ENCODE results near the gene B9D2. TPM values are rescaled to one million over a fixed set of nuclear protein-coding genes. Genes with fewer than 3 reads are reported as not detected.

The B9D2 gene
- total RNA-seq, 2 donors from 2014 or later = 4.5 to 6.2 TPM

- H3K27ac Mint-ChIP-seq = no peak overlapping the region
- Histone ChIP-seq H3K36me3 (ENCODE audit: control insufficient read depth, insufficient read depth, low read length) (peaks cover 66% of the 10 kb centered on the region), H3K4me3 (ENCODE audit: low read length) (no peak overlapping the region), H3K27ac (ENCODE audit: low read depth, low read length) (no peak overlapping the region), H3K4me1 (ENCODE audit: control insufficient read depth, insufficient read depth, low read length) (no peaks in the 10 kb centered on the region), H3K9ac (ENCODE audit: extremely low read depth, low read length, poor library complexity, severe bottlenecking) (no peak overlapping the region), H3K27me3 (ENCODE audit: control insufficient read depth, insufficient read depth, low read length, poor library complexity, severe bottlenecking) (no peaks in the 10 kb centered on the region), H3K9me3 (ENCODE audit: control insufficient read depth, low read length) (no peaks in the 10 kb centered on the region)
- H3K27me3 Mint-ChIP-seq (ENCODE audit: insufficient read depth) = no peaks in the 10 kb centered on the region
- no peaks in the 10 kb centered on the region for H3K4me1 Mint-ChIP-seq
- WGBS, 2 experiments (ENCODE audit: insufficient coverage in 1 of 2, insufficient read length in 1 of 2) = 100% methylated on average over 2 of the region's 2 CpGs
- TF ChIP-seq, protein P1, sequence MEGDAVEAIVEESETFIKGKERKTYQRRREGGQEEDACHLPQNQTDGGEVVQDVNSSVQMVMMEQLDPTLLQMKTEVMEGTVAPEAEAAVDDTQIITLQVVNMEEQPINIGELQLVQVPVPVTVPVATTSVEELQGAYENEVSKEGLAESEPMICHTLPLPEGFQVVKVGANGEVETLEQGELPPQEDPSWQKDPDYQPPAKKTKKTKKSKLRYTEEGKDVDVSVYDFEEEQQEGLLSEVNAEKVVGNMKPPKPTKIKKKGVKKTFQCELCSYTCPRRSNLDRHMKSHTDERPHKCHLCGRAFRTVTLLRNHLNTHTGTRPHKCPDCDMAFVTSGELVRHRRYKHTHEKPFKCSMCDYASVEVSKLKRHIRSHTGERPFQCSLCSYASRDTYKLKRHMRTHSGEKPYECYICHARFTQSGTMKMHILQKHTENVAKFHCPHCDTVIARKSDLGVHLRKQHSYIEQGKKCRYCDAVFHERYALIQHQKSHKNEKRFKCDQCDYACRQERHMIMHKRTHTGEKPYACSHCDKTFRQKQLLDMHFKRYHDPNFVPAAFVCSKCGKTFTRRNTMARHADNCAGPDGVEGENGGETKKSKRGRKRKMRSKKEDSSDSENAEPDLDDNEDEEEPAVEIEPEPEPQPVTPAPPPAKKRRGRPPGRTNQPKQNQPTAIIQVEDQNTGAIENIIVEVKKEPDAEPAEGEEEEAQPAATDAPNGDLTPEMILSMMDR (conservative IDR thresholded peaks at IDR 0.05) = no peak
- peaks cover 58% of the 10 kb centered on the region for H3K36me3 Mint-ChIP-seq (ENCODE audit: low read depth)
- no peak for DNase-seq
- H3K4me3 Mint-ChIP-seq = no peak overlapping the region
- H3K9me3 Mint-ChIP-seq = no peaks in the 10 kb centered on the region
Measured at GRCh38 chr19:41344162-41344561, 19.8 kb downstream of the B9D2 start.

DNA sequence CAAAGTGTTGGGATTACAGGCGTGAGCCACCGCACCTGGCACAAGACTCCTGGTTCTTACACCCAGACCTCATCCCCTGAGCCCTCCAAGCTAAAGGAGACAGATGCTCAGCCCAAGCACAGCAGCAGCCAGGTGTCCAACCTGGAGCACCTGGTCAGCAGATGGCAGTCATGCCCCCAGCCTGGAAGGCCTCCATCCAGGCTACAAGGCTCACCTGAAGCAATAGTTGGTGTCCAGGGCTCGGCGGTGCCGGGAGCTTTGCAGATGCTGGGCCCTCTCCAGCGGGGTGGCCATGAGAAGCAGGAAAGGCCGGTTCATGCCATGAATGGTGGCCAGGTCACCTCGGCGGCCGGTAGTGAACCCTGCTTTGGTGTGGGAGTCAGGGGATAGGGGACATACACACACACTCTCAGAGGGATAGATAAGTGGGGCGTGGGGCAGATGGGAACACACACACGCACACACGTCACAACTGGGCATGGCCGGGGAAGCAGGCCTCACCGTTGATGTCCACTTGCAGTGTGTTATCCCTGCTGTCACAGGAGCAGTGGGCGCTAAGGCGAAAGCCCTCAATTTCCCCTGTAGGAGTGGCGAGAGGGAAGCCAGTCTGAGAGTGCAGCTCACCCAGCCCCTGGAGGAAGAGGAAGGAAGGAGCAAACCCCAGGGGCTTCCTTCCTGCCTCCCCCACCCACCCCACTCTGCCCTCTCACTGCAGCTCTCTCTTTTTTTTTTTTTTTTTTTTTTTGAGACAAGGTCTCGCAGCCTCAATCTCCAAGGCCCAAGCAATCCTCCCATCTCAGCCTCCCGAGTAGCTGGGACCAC, 22.1 kb downstream of the B9D2 start:
- no peaks in the 10 kb centered on the region for H3K9me3 ChIP-seq (ENCODE audit: control insufficient read depth, low read length)
- no peaks in the 10 kb centered on the region for H3K27me3 Mint-ChIP-seq (ENCODE audit: insufficient read depth)
- no peak overlapping the region for H3K9ac ChIP-seq (ENCODE audit: extremely low read depth, low read length, poor library complexity, severe bottlenecking)
- H3K27ac ChIP-seq (ENCODE audit: low read depth, low read length) = no peak overlapping the region
- no peaks in the 10 kb centered on the region for H3K4me1 Mint-ChIP-seq
- H3K36me3 Mint-ChIP-seq (ENCODE audit: low read depth) = peaks cover 52% of the 10 kb centered on the region
- H3K27me3 ChIP-seq (ENCODE audit: control insufficient read depth, insufficient read depth, low read length, poor library complexity, severe bottlenecking) = no peaks in the 10 kb centered on the region
- H3K9me3 Mint-ChIP-seq = no peaks in the 10 kb centered on the region
- H3K4me1 ChIP-seq (ENCODE audit: control insufficient read depth, insufficient read depth, low read length) = no peaks in the 10 kb centered on the region
- no peak overlapping the region for H3K4me3 ChIP-seq (ENCODE audit: low read length)
- TF ChIP-seq, protein P1 (conservative IDR thresholded peaks at IDR 0.05) = peak; percentile 60
- H3K36me3 ChIP-seq (ENCODE audit: control insufficient read depth, insufficient read depth, low read length) = peaks cover 55% of the 10 kb centered on the region
- DNase-seq = peak; percentile 72
- 96% methylated on average over 5 to 20 of the region's 20 CpGs for WGBS, 2 experiments (ENCODE audit: insufficient coverage in 1 of 2, insufficient read length in 1 of 2)
- peak overlapping the region; percentile 30 for H3K27ac Mint-ChIP-seq
- H3K4me3 Mint-ChIP-seq = no peak overlapping the region

GRCh38 chr19:41339936-41340335, 24.0 kb downstream of the B9D2 start:
- DNase-seq = no peak
- no peaks in the 10 kb centered on the region for H3K27me3 ChIP-seq (ENCODE audit: control insufficient read depth, insufficient read depth, low read length, poor library complexity, severe bottlenecking)
- 85 to 86% methylated on average over 4 to 5 of the region's 5 CpGs for WGBS, 2 experiments (ENCODE audit: insufficient coverage in 1 of 2, insufficient read length in 1 of 2)
- H3K4me1 ChIP-seq (ENCODE audit: control insufficient read depth, insufficient read depth, low read length) = no peaks in the 10 kb centered on the region
- Mint-ChIP-seq H3K36me3 (ENCODE audit: low read depth) (peaks cover 49% of the 10 kb centered on the region), H3K4me3 (no peak overlapping the region), H3K4me1 (no peaks in the 10 kb centered on the region), H3K27me3 (ENCODE audit: insufficient read depth) (no peaks in the 10 kb centered on the region), H3K27ac (peak overlapping the region; percentile 44), H3K9me3 (no peaks in the 10 kb centered on the region)
- no peak overlapping the region for H3K9ac ChIP-seq (ENCODE audit: extremely low read depth, low read length, poor library complexity, severe bottlenecking)
- H3K36me3 ChIP-seq (ENCODE audit: control insufficient read depth, insufficient read depth, low read length) = peaks cover 59% of the 10 kb centered on the region
- no peak overlapping the region for H3K27ac ChIP-seq (ENCODE audit: low read depth, low read length)
- no peaks in the 10 kb centered on the region for H3K9me3 ChIP-seq (ENCODE audit: control insufficient read depth, low read length)
- TF ChIP-seq, protein P1 (conservative IDR thresholded peaks at IDR 0.05) = no peak
- H3K4me3 ChIP-seq (ENCODE audit: low read length) = no peak overlapping the region
